GM18505 (cell line): Measurements from ENCODE around the gene MAP1S.

Experiments used
- ATAC-seq: cut with Tn5 transposase; IDR thresholded peaks from one replicate; pipeline ENCODE4 v1.9.1; 2021; ENCODE audit not compliant: unreplicated experiment
- POLR2A ChIP-seq: IDR thresholded peaks from 4 replicates; pipeline ENCODE4 v1.6.1; 2011; ENCODE audit warnings: borderline replicate concordance; ENCODE audit not compliant: insufficient read depth, insufficient read length; ENCODE audit errors: extremely low read depth

The MAP1S gene

DNA sequence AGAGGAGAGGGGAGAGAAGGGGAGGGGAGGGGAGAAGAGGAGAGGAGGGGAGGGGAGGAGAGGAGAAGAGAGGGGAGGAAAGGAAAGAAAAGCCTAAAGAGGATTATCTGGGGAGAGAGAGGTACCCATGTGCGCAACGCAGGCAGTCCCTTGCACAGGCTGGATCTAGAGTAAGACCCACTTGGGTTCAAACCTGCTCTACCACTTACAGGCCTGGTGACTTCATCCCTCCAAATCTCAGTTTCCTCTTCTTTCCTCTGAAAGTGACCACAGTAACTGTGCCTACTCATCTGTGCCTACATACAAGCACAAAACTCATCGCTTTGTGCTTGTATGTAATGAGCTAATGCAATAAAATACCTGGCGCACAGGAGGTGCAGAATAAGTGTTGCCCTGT lies 732 bp upstream of the MAP1S start:
- TF ChIP-seq POLR2A, result no peak
- ATAC-seq, result no peak

DNA sequence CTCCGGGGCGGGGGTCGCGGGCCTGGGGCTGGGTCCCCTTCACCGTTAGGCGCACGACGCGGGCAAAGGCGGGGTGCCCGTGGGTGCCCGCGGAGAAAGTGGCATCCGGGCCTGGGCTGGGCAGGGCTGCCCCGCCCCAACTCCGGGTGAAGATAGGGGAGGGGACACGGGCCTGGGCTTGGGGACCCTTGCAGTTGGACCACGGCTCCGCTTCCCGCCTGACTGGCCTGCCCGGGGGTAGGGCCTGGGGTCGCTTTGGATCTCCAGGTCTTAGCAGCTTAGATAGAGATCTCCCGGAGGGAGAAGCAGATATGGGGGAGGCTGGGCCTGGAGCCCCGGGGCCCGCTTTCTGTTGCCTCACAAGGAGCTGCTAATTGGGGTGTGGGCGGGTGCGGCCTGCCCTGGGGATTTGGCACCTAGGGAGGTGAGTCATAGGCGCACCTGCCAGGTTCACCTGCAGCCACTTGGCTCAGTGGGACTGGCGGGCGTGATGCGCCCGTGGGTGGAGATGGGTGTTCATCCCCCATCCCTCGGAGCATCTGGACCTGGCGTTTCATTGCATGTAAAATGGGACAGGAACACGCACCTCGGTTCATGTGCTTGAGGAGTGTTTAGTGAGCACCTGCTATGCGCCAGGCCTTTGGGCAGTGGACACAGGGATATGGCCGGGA lies 585 bp downstream of the MAP1S start:
- TF ChIP-seq POLR2A, result no peak
- peak; percentile 20 for ATAC-seq

DNA sequence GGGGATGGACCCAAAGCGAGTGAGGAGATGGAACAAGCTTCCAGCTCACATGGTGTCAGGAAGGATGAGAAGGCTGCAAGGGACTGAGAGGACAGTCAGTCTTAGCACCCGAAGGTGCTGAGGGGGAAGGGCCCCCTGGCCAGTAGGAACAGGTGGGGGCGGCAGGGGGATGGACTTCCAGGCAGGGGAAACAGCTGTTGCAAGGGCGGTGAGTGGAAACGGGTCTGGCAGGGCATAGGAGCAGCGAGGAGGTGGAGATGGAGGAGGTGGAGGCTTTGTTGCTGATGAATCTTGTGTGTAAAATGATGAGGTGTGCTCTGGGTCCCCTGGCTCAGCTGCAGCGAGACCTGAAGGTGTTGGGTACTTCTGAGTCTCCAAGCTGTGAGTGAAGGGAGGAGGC lies 1.2 kb downstream of the MAP1S start:
- ATAC-seq, result no peak
- TF ChIP-seq POLR2A, result no peak

DNA sequence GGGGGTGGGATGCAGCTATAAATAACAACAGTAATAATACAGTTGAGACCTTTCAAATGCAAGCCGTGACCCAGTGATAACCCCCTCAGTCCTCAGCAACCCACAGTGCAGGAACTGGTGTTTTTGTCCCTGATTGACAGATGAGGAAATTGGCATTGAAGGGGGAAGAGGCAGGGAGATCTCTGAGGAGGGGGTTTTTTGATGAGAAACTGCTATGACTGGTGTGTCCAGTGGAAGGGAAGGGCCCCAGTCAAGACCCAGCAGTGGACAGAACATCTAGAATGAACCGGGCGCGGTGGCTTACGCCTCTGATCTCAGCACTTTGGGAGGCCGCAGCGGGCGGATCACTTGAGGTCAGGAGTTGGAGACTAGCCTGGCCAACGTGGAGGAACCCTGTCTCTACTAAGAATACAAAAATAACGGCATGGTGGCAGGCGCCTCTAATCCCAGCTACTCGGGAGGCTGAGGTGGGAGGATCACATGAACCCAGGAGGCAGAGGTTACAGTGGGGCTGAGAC lies 1.9 kb downstream of the MAP1S start:
- ATAC-seq, result no peak
- TF ChIP-seq POLR2A, result no peak

DNA sequence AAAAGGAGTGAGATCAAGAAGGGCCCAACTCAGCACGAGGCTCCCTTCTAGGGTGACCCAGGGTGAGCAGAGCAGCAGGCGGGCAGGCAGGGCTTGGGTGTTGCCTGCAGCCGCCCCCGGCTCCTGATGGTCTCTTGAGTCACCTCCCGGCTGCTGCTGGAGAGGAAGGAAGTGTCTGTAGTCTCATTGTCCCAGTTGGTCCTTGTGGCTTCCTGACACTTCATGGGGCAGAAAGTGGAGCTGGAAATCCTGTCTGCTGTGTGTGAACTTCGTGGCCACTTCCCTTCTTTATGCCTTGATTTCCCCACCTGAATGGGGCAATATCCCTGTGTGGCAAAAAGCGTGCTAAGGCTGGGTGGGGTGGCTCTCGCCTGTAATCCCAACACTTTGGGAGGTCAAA lies 2.5 kb downstream of the MAP1S start:
- ATAC-seq, result no peak
- no peak for TF ChIP-seq POLR2A

DNA sequence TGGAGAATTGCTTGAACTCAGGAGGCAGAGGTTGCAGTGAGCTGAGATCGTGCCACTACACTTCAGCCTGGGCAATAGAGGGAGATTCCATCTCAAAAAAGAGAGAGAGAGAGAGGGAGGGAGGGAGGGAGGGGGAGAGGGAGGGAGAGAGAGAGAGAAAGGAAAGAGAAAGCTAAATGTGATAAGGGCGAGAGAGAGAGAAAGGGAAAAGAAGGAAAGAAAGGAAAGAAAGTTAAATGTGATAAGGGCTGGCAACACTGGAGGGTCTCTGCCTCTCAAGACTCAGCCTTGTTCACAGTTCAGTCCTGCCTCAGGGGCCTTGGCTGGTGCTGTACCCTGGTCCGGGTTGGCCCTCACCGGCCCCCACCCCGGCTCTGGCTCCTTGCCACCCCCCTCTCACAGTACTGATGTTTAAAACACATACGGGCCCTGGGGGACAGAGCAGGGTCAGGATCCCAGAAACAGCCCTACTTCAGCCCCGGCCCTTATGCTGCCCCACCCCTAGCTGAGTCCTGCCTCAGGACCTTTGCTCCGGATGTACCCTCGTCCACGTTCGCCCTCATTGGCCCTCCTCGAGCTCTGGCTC lies 3.5 kb downstream of the MAP1S start:
- ATAC-seq, result no peak
- no peak for TF ChIP-seq POLR2A

DNA sequence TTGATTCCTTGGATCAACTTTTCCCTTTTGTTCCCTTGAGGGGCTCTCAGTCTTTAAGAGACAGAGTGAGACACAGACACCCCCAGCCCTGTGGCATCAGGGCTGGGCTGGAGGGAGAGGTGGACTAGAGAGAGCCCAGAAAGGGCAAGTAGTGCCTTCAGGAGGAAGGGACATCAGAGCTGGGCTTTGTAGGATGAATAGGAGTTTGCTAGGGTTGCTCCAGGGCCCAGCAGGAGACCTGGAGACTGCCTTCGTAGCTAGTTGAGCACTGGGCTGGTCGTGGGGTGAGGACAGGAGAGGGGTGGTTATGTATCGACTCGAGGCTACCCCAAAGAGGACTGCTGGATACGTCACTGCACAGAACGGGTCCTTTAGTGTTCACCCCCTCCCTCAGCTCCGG lies 5.4 kb downstream of the MAP1S start:
- ATAC-seq, result no peak
- TF ChIP-seq POLR2A, result no peak

DNA sequence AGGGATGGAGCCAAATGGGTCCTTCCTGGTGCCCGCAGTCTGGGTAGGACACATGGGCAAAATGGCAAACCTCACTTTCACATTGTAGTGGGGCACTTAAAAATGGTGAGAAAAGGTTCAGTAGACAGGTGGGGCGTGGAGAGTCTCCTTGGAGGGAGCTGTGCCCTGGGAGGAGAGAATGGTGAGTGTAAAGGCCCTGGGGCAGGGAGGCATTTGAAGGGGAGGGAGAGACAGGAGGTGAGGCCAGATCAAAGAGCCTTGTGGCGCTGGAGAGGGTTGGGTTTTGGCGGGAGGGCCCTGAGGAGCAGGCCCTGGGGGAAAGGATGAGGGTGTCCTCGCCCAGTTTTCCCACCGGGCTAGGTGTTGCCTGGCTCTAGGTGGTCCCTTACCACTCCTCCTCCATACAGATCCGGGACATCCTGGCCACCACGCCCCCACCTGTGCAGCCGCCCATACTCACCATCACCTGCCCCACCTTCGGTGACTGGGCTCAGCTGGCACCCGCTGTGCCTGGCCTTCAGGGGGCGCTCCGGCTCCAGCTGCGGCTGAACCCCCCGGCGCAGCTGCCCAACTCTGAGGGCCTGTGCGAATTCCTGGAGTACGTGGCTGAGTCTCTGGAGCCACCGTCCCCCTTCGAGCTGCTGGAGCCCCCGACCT lies 6.3 kb downstream of the MAP1S start:
- ATAC-seq, result no peak
- no peak for TF ChIP-seq POLR2A

DNA sequence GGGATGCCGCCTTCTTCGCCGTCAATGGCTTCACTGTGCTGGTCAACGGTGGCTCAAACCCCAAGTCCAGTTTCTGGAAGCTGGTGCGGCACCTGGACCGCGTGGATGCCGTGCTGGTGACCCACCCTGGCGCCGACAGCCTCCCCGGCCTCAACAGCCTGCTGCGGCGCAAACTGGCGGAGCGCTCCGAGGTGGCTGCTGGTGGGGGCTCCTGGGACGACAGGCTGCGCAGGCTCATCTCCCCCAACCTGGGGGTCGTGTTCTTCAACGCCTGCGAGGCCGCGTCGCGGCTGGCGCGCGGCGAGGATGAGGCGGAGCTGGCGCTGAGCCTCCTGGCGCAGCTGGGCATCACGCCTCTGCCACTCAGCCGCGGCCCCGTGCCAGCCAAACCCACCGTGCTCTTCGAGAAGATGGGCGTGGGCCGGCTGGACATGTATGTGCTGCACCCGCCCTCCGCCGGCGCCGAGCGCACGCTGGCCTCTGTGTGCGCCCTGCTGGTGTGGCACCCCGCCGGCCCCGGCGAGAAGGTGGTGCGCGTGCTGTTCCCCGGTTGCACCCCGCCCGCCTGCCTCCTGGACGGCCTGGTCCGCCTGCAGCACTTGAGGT lies 7.0 kb downstream of the MAP1S start:
- TF ChIP-seq POLR2A, result no peak
- no peak for ATAC-seq

DNA sequence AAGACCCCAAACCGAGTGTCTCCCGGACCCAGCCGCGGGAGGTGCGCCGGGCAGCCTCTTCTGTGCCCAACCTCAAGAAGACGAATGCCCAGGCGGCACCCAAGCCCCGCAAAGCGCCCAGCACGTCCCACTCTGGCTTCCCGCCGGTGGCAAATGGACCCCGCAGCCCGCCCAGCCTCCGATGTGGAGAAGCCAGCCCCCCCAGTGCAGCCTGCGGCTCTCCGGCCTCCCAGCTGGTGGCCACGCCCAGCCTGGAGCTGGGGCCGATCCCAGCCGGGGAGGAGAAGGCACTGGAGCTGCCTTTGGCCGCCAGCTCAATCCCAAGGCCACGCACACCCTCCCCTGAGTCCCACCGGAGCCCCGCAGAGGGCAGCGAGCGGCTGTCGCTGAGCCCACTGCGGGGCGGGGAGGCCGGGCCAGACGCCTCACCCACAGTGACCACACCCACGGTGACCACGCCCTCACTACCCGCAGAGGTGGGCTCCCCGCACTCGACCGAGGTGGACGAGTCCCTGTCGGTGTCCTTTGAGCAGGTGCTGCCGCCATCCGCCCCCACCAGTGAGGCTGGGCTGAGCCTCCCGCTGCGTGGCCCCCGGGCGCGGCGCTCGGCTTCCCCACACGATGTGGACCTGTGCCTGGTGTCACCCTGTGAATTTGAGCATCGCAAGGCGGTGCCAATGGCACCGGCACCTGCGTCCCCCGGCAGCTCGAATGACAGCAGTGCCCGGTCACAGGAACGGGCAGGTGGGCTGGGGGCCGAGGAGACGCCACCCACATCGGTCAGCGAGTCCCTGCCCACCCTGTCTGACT lies 7.9 kb downstream of the MAP1S start:
- no peak for TF ChIP-seq POLR2A
- no peak for ATAC-seq

DNA sequence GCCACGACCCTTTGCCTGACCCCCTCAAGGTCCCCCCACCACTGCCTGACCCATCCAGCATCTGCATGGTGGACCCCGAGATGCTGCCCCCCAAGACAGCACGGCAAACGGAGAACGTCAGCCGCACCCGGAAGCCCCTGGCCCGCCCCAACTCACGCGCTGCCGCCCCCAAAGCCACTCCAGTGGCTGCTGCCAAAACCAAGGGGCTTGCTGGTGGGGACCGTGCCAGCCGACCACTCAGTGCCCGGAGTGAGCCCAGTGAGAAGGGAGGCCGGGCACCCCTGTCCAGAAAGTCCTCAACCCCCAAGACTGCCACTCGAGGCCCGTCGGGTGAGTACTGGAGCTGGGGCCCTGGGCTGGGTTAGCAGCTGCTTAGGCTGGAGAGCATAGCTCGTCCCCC lies 8.6 kb downstream of the MAP1S start:
- ATAC-seq, result no peak
- no peak for TF ChIP-seq POLR2A

DNA sequence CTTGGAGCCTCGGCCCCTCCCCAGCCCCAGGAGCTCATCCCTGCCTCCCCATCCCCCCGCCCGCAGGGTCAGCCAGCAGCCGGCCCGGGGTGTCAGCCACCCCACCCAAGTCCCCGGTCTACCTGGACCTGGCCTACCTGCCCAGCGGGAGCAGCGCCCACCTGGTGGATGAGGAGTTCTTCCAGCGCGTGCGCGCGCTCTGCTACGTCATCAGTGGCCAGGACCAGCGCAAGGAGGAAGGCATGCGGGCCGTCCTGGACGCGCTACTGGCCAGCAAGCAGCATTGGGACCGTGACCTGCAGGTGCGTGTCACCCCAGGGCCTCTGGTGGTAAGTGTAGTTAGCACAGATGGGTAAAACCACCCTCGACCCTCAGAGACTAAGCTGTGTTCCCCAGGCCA lies 13.8 kb downstream of the MAP1S start:
- no peak for TF ChIP-seq POLR2A
- ATAC-seq, result no peak

DNA sequence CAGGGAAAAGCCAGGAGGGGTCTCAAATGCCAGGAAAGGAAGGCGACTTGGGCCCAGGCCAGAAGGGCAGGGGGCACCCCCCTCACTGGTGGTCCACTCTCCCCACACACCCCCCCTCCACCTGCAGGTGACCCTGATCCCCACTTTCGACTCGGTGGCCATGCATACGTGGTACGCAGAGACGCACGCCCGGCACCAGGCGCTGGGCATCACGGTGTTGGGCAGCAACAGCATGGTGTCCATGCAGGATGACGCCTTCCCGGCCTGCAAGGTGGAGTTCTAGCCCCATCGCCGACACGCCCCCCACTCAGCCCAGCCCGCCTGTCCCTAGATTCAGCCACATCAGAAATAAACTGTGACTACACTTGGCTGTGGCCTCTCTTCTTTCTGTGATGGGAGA lies 14.9 kb downstream of the MAP1S start:
- no peak for ATAC-seq
- TF ChIP-seq POLR2A, result no peak
